Measurements from ENCODE around the gene RHBDL1. TPM values are rescaled to one million over a fixed set of nuclear protein-coding genes. Genes with fewer than 3 reads are reported as not detected.

RHBDL1 gene
- total RNA-seq, 1 donor from 2014 or later: 5.5 TPM

Other genes with a start within 250 kb of the RHBDL1 start
- gene CAPN15, start 148.0 kb upstream of the RHBDL1 start, total RNA-seq: 75.4 TPM
- not detected for gene PRR35, start 115.3 kb upstream of the RHBDL1 start, total RNA-seq
- gene NHLRC4, start 108.7 kb upstream of the RHBDL1 start, total RNA-seq: 1.2 TPM
- 117 TPM for gene PIGQ, start 105.7 kb upstream of the RHBDL1 start, total RNA-seq
- gene RAB40C, start 85.6 kb upstream of the RHBDL1 start, total RNA-seq: 33.1 TPM
- 1.7 TPM for gene WFIKKN1, start 44.7 kb upstream of the RHBDL1 start, total RNA-seq
- gene METTL26, start 39.4 kb upstream of the RHBDL1 start, total RNA-seq: 69.3 TPM
- 67.6 TPM for gene MCRIP2, start 33.8 kb upstream of the RHBDL1 start, total RNA-seq
- 62.4 TPM for gene WDR90, start 26.3 kb upstream of the RHBDL1 start, total RNA-seq
- 125 TPM for gene RHOT2, start 7.5 kb upstream of the RHBDL1 start, total RNA-seq
- gene STUB1, start 4.7 kb downstream of the RHBDL1 start, total RNA-seq: 125 TPM
- 66.7 TPM for gene JMJD8, start 8.7 kb downstream of the RHBDL1 start, total RNA-seq
- gene WDR24, start 14.7 kb downstream of the RHBDL1 start, total RNA-seq: 14.8 TPM
- gene FBXL16, start 30.1 kb downstream of the RHBDL1 start, total RNA-seq: 0.78 TPM
- 62.0 TPM for gene METRN, start 39.4 kb downstream of the RHBDL1 start, total RNA-seq
- 54.7 TPM for gene ANTKMT, start 45.5 kb downstream of the RHBDL1 start, total RNA-seq
- 3.3 TPM for gene CCDC78, start 50.8 kb downstream of the RHBDL1 start, total RNA-seq
- gene HAGHL, start 51.4 kb downstream of the RHBDL1 start, total RNA-seq: 13.4 TPM
- gene CIAO3, start 65.3 kb downstream of the RHBDL1 start, total RNA-seq: 47.1 TPM
- gene MSLN, start 85.1 kb downstream of the RHBDL1 start, total RNA-seq: 53.1 TPM
- 18.5 TPM for gene RPUSD1, start 112.7 kb downstream of the RHBDL1 start, total RNA-seq
- 17.3 TPM for gene CHTF18, start 112.9 kb downstream of the RHBDL1 start, total RNA-seq
- not detected for gene GNG13, start 125.1 kb downstream of the RHBDL1 start, total RNA-seq